B cell (primary cell): ENCODE data around the gene NGLY1.

Experiments
- EZH2 ChIP-seq: IDR thresholded peaks from 2 replicates; pipeline ENCODE4 v1.6.1; 2012; ENCODE audit warnings: borderline replicate concordance, low read depth, mild to moderate bottlenecking, moderate library complexity, low read length; ENCODE audit not compliant: insufficient read depth, poor library complexity, severe bottlenecking
- TF ChIP-seq, protein P1 (sequence below): fragments of 200-600 bp; IDR thresholded peaks from one replicate; pipeline ENCODE4 v1.8.0; 2022; ENCODE audit warnings: antibody characterized with exemption, mild to moderate bottlenecking

GRCh38 chr3:25749031-25749581 lies 34.1 kb downstream of the NGLY1 start:
- TF ChIP-seq, protein P1, sequence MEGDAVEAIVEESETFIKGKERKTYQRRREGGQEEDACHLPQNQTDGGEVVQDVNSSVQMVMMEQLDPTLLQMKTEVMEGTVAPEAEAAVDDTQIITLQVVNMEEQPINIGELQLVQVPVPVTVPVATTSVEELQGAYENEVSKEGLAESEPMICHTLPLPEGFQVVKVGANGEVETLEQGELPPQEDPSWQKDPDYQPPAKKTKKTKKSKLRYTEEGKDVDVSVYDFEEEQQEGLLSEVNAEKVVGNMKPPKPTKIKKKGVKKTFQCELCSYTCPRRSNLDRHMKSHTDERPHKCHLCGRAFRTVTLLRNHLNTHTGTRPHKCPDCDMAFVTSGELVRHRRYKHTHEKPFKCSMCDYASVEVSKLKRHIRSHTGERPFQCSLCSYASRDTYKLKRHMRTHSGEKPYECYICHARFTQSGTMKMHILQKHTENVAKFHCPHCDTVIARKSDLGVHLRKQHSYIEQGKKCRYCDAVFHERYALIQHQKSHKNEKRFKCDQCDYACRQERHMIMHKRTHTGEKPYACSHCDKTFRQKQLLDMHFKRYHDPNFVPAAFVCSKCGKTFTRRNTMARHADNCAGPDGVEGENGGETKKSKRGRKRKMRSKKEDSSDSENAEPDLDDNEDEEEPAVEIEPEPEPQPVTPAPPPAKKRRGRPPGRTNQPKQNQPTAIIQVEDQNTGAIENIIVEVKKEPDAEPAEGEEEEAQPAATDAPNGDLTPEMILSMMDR = no peak
- no peak for TF ChIP-seq EZH2
